Upper lobe of left lung (tissue), 6 donors: ENCODE data around the gene PAPOLG. TPM values are rescaled to one million over a fixed set of nuclear protein-coding genes. Genes with fewer than 3 reads are reported as not detected.

Source experiments
- ATAC-seq, 2 donors: fragments of 200-7000 bp; cut with Tn5 transposase; one replicate each; pipeline ENCODE4 v1.9.1; 2022; ENCODE audit warnings: mild to moderate bottlenecking in 2 of 2, moderate library complexity in 2 of 2; ENCODE audit not compliant: low FRiP score in 2 of 2
- DNase-seq, 2 donors: peaks; one replicate each; pipeline ENCODE4 v3.0.0-alpha.2; 2019 to 2020
- H3K27ac ChIP-seq, 4 donors: fragments of 200-600 bp; sonication (generic); one replicate each; pipeline ENCODE4 v1.5.1; 2016 to 2019
- H3K27me3 ChIP-seq, 4 donors: fragments of 200-600 bp; sonication (generic); one replicate each; pipeline ENCODE4 v1.5.1; 2017 to 2019
- H3K36me3 ChIP-seq, 4 donors: fragments of 200-600 bp; sonication (generic); one replicate each; pipeline ENCODE4 v1.5.1; 2016 to 2019
- H3K4me1 ChIP-seq, 4 donors: fragments of 200-600 bp; sonication (generic); one replicate each; pipeline ENCODE4 v1.5.1; 2018 to 2019
- H3K4me3 ChIP-seq, 4 donors: fragments of 200-600 bp; sonication (generic); one replicate each; pipeline ENCODE4 v1.5.1; 2017 to 2019; ENCODE audit warnings: mild to moderate bottlenecking in 2 of 4, moderate library complexity in 1 of 4
- H3K9me3 ChIP-seq, 4 donors: fragments of 200-600 bp; sonication (generic); one replicate each; pipeline ENCODE4 v1.5.1; 2018 to 2019
- CTCF ChIP-seq, 6 experiments: fragments of 450-650 bp in 4 of 6; fragments of 200-600 bp in 2 of 6; sonication (generic) in 2 of 6; IDR thresholded peaks; one replicate each; pipeline ENCODE4 v1.5.1; 2016 to 2019; ENCODE audit warnings: antibody characterized with exemption in 6 of 6
- EP300 ChIP-seq, 4 donors: sonication (generic); formaldehyde crosslinking; IDR thresholded peaks; one replicate each; pipeline ENCODE4 v1.5.1; 2017; ENCODE audit warnings: antibody characterized with exemption in 4 of 4, control low read depth in 2 of 4
- POLR2A ChIP-seq, 4 donors: fragments of 450-650 bp; IDR thresholded peaks; one replicate each; pipeline ENCODE4 v1.5.1; 2016 to 2017; ENCODE audit warnings: antibody characterized with exemption in 4 of 4, mild to moderate bottlenecking in 2 of 4
- POLR2AphosphoS5 ChIP-seq, 2 donors: sonication (generic); formaldehyde crosslinking; IDR thresholded peaks; one replicate each; pipeline ENCODE4 v1.5.1; 2017; ENCODE audit warnings: antibody characterized with exemption in 2 of 2
- WGBS, 2 donors: methylation state at CpG; one replicate each; pipeline ENCODE4 v1.1.5; 2017 to 2018; 5-methylcytosine and 5-hydroxymethylcytosine counted together
- total RNA-seq, 6 donors: library from RNA; depleted of rRNA in 4 of 6; stranded (reverse); fragments of >200 nt in 4 of 6; gene quantifications; one replicate each; pipeline versions ENCODE4 v1.1.0 to v1.2.1, GENCODE V29; 2016 to 2021
- donor health status: DM: no; HTN: no; CAD: no; lungs with moderate emphysema.
- donor health status: DM: no; HTN: yes; CAD: no; lungs with severe emphysema.

PAPOLG gene
- 10 to 100 TPM in 5 of 6 donors, 1 to 10 TPM in 1; 9.6 to 23.0 (median 12.8) TPM for total RNA-seq

GRCh38 chr2:60756097-60757087 lies at the start of gene PAPOLG:
Gene PAPOLG, plus strand, starts transcription at chr2:60756268. Its CDS starts 211 bp downstream, at chr2:60756479.
- 1% methylated on average over 34 to 56 of the region's 58 CpGs for WGBS, 2 donors
- ATAC-seq (peak; percentile 99 to 100), DNase-seq (peak; percentile 97 to 99)
- H3K4me3 ChIP-seq = peak within 1 kb of the TSS; percentile 65 to 93 (median 80)
- H3K36me3 ChIP-seq = peaks cover 0 to 16% (median 8%) of the 10 kb centered on the region in 4 donors
- H3K9me3 ChIP-seq = no peaks in the 10 kb centered on the region
- H3K27ac ChIP-seq = peak within 1 kb of the TSS; percentile 73 to 96 (median 90)
- peaks cover 9 to 35% (median 28%) of the 10 kb centered on the region in 4 donors for H3K4me1 ChIP-seq
- TF ChIP-seq POLR2AphosphoS5 (IDR thresholded peaks at IDR 0.05) (peak; percentile 74 to 86), EP300 (IDR thresholded peaks at IDR 0.05) (no peak), POLR2A (IDR thresholded peaks at IDR 0.05) (peak in 3 of 4 donors; percentile 25 to 86 (median 48))
- H3K27me3 ChIP-seq = no peaks in the 10 kb centered on the region

GRCh38 chr2:60707750-60708371 lies 48.2 kb upstream of the PAPOLG start:
- TF ChIP-seq CTCF (IDR thresholded peaks at IDR 0.05) (peak; percentile 53 to 70 (median 62)), EP300 (IDR thresholded peaks at IDR 0.05) (no peak)
- ATAC-seq = peak; percentile 70 to 72
- H3K9me3 ChIP-seq = no peaks in the 10 kb centered on the region
- H3K27me3 ChIP-seq = no peaks in the 10 kb centered on the region
- no peak overlapping the region for H3K4me3 ChIP-seq
- DNase-seq = peak in 1 of 2 donors; percentile 13
- no peaks in the 10 kb centered on the region for H3K4me1 ChIP-seq
- H3K36me3 ChIP-seq = no peaks in the 10 kb centered on the region
- H3K27ac ChIP-seq = no peak overlapping the region
- WGBS, 2 donors = 56 to 63% methylated on average over 11 of the region's 11 CpGs

- ATAC-seq (no peak), DNase-seq (no peak)
- no peak overlapping the region for H3K4me3 ChIP-seq
- no peaks in the 10 kb centered on the region for H3K4me1 ChIP-seq
- no peaks in the 10 kb centered on the region for H3K36me3 ChIP-seq
- no peak for TF ChIP-seq POLR2A (IDR thresholded peaks at IDR 0.05)
- no peak for TF ChIP-seq EP300 (IDR thresholded peaks at IDR 0.05)
- TF ChIP-seq CTCF (IDR thresholded peaks at IDR 0.05) = no peak
- no peak for TF ChIP-seq POLR2AphosphoS5 (IDR thresholded peaks at IDR 0.05)
- H3K9me3 ChIP-seq = no peaks in the 10 kb centered on the region
- no peak overlapping the region for H3K27ac ChIP-seq
- H3K27me3 ChIP-seq = no peaks in the 10 kb centered on the region
- WGBS, 2 donors = 94 to 96% methylated on average over 7 of the region's 7 CpGs
These were observed 47.3 kb upstream of the PAPOLG start for GRCh38 chr2:60708630-60709320.

- TF ChIP-seq POLR2AphosphoS5 (IDR thresholded peaks at IDR 0.05) = peak in 1 of 2 donors; percentile 17
- TF ChIP-seq CTCF (IDR thresholded peaks at IDR 0.05) = no peak
- peak in 1 of 4 donors; percentile 20 for TF ChIP-seq EP300 (IDR thresholded peaks at IDR 0.05)
- peak in 1 of 4 donors; percentile 58 for TF ChIP-seq POLR2A (IDR thresholded peaks at IDR 0.05)
- H3K27me3 ChIP-seq = no peaks in the 10 kb centered on the region
These were observed 45.4 kb upstream of the PAPOLG start for GRCh38 chr2:60710707-60711106.

More at GRCh38 chr2:60710707-60711106, 45.4 kb upstream of the PAPOLG start:
- 59 to 68% methylated on average over 4 of the region's 4 CpGs for WGBS, 2 donors
- H3K9me3 ChIP-seq = no peaks in the 10 kb centered on the region
- peak in 1 of 2 donors; percentile 43 for DNase-seq
- peak; percentile 64 to 86 for ATAC-seq
- H3K4me3 ChIP-seq = no peak overlapping the region
- H3K27ac ChIP-seq = peak overlapping the region in 1 of 4 donors; percentile 61
- H3K36me3 ChIP-seq = no peaks in the 10 kb centered on the region
- no peaks in the 10 kb centered on the region for H3K4me1 ChIP-seq
